OCI-M2 (cell line): ENCODE measurements around the gene SGO2.
"Not testable (repeated sequence)": the region's sequence is repeated elsewhere in the genome, so short reads cannot be mapped to it uniquely, and the experiment has no call there.

ENCODE experiments used
- DNase-seq: peaks from one replicate; lab custom pipeline; 2025; ENCODE audit not compliant: unreplicated experiment; lab: John Stamatoyannopoulos, UW

The SGO2 gene

GRCh38 chr2:200523604-200524003 lies 2.4 kb upstream of the SGO2 start:
- no peak for DNase-seq

GRCh38 chr2:200525066-200525465 lies 941 bp upstream of the SGO2 start:
- no peak for DNase-seq

- DNase-seq: no peak
Measured at GRCh38 chr2:200525551-200525881, 491 bp upstream of the SGO2 start.

GRCh38 chr2:200528228-200528627 lies 2.2 kb downstream of the SGO2 start:
- DNase-seq: no peak

GRCh38 chr2:200533754-200534153 lies 7.7 kb downstream of the SGO2 start:
- DNase-seq: no peak

- DNase-seq: no peak
Measured at GRCh38 chr2:200534572-200534971, 8.6 kb downstream of the SGO2 start.

GRCh38 chr2:200538139-200538538 lies 12.1 kb downstream of the SGO2 start:
- no peak for DNase-seq

- no peak for DNase-seq
Measured at GRCh38 chr2:200540793-200541192, 14.8 kb downstream of the SGO2 start.

GRCh38 chr2:200566596-200566995 lies 40.6 kb downstream of the SGO2 start:
- DNase-seq: not testable (repeated sequence)

- DNase-seq: no peak
Measured at GRCh38 chr2:200567932-200568331, 41.9 kb downstream of the SGO2 start.

GRCh38 chr2:200575957-200576356 lies 50.0 kb downstream of the SGO2 start:
- DNase-seq: no peak

- no peak for DNase-seq
Measured at GRCh38 chr2:200577027-200577426, 51.0 kb downstream of the SGO2 start.

GRCh38 chr2:200578778-200579177 lies 52.8 kb downstream of the SGO2 start:
- DNase-seq: no peak

- DNase-seq: no peak
Measured at GRCh38 chr2:200584639-200585038, 58.6 kb downstream of the SGO2 start.

- DNase-seq: no peak
Measured at GRCh38 chr2:200585340-200585729, 59.3 kb downstream of the SGO2 start.

- no peak for DNase-seq
Measured at GRCh38 chr2:200585730-200586643, 60.0 kb downstream of the SGO2 start, which contains the start of gene AOX1. AOX1 (plus strand) TSS chr2:200586014; CDS start chr2:200586109, 95 bp downstream.

- DNase-seq: no peak
Measured at GRCh38 chr2:200586644-200586975, 60.6 kb downstream of the SGO2 start.

GRCh38 chr2:200587007-200587616 lies 61.1 kb downstream of the SGO2 start:
- no peak for DNase-seq

GRCh38 chr2:200588076-200588678 lies 62.2 kb downstream of the SGO2 start:
- DNase-seq: no peak

- DNase-seq: no peak
Measured at GRCh38 chr2:200590090-200590489, 64.1 kb downstream of the SGO2 start.

GRCh38 chr2:200591308-200591707 lies 65.3 kb downstream of the SGO2 start:
- DNase-seq: no peak

- no peak for DNase-seq
Measured at GRCh38 chr2:200592406-200593075, 66.5 kb downstream of the SGO2 start.
